Esophagus squamous epithelium (tissue), 4 donors: Measurements from ENCODE around the gene TTC24.

ENCODE experiments used
- POLR2A ChIP-seq, 4 donors: fragments of 450-650 bp; IDR thresholded peaks; one replicate each; pipeline ENCODE4 v1.6.1; 2017; ENCODE audit warnings: antibody characterized with exemption in 4 of 4, mild to moderate bottlenecking in 4 of 4, moderate library complexity in 3 of 4
- TF ChIP-seq, protein P1 (sequence below), 6 experiments: fragments of 450-650 bp in 4 of 6; fragments of 200-600 bp in 2 of 6; sonication (generic) in 2 of 6; IDR thresholded peaks; one replicate each; pipeline ENCODE4 v1.5.1; 2016 to 2019; ENCODE audit warnings: antibody characterized with exemption in 6 of 6, mild to moderate bottlenecking in 4 of 6, moderate library complexity in 4 of 6

DNA sequence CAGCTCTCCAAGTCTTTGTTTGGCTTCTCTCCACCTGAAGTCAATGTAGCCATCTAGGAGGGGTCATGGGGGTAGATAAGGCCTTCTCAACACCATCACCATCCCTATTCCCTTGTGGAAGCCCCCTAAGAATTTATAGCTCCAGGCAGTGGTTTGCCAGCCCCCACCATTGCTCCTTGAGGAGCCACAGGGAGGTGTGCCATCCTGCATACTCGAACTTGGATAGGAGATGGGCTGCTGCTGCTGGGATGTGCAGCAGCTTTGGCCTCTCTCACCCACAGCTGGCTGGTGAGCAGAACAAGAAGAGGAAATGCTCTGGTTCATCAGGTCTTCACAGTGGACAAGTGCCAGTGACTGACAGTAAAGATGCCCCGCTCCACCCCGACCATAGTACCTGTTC lies 16.9 kb downstream of the TTC24 start:
- TF ChIP-seq POLR2A (IDR thresholded peaks at IDR 0.05), result no peak
- TF ChIP-seq, protein P1, sequence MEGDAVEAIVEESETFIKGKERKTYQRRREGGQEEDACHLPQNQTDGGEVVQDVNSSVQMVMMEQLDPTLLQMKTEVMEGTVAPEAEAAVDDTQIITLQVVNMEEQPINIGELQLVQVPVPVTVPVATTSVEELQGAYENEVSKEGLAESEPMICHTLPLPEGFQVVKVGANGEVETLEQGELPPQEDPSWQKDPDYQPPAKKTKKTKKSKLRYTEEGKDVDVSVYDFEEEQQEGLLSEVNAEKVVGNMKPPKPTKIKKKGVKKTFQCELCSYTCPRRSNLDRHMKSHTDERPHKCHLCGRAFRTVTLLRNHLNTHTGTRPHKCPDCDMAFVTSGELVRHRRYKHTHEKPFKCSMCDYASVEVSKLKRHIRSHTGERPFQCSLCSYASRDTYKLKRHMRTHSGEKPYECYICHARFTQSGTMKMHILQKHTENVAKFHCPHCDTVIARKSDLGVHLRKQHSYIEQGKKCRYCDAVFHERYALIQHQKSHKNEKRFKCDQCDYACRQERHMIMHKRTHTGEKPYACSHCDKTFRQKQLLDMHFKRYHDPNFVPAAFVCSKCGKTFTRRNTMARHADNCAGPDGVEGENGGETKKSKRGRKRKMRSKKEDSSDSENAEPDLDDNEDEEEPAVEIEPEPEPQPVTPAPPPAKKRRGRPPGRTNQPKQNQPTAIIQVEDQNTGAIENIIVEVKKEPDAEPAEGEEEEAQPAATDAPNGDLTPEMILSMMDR (IDR thresholded peaks at IDR 0.05), result no peak
